ENCODE measurements around the gene CPNE2.

GRCh38 chr16:57196753-57197152, 104.4 kb downstream of the CPNE2 start:
- TF ChIP-seq SIN3A (IDR thresholded peaks at IDR 0.05; ENCODE audit: borderline replicate concordance, insufficient read depth, low read length) (no peak), TAF1 (IDR thresholded peaks at IDR 0.05; ENCODE audit: borderline replicate concordance, insufficient read depth, low read length) (no peak), POLR2AphosphoS5 (IDR thresholded peaks at IDR 0.05; ENCODE audit: low read depth, low read length) (no peak), REST (IDR thresholded peaks at IDR 0.05; ENCODE audit: insufficient read depth in 1 of 2, low read depth in 2 of 2, low read length in 2 of 2) (no peak)

Measured in PFSK-1 (cell line).